GM12878 (cell line): ENCODE measurements around the gene CCL7. TPM values are rescaled to one million over a fixed set of nuclear protein-coding genes. Genes with fewer than 3 reads are reported as not detected.

Experiments used
- NR2C2 ChIP-seq: IDR thresholded peaks from 2 replicates; pipeline ENCODE4 v1.6.1; 2011; ENCODE audit warnings: borderline replicate concordance, low read depth; ENCODE audit not compliant: control insufficient read depth, insufficient read length
- TARDBP ChIP-seq: IDR thresholded peaks from 2 replicates; pipeline ENCODE4 v1.6.1; 2016; ENCODE audit warnings: borderline replicate concordance
- ZNF217 ChIP-seq: fragments of 450-650 bp; IDR thresholded peaks from 2 replicates; pipeline ENCODE4 v1.6.1; 2017; ENCODE audit warnings: antibody characterized with exemption, mild to moderate bottlenecking
- polyA plus RNA-seq, 11 experiments: library from polyadenylated mRNA; depleted of rRNA in 4 of 11; unstranded in 6 of 11; stranded (reverse) in 5 of 11; fragments of >200 nt; fragmentation: Nextera tagmentation in 4 of 11; fragmentation: Illumina TruSeq in 1 of 11; extraction: Ambion mirVana in 4 of 11; extraction: Trizol in 1 of 11; gene quantifications; 1 replicate in 1 of 11; 2 replicates in 10 of 11; pipeline versions ENCODE4 v1.2.1 to v1.2.3, GENCODE V29; 2011 to 2016; ENCODE audit warnings: inconsistent platforms in 2 of 11, missing spikeins in 2 of 11, low read depth in 1 of 11
- total RNA-seq, 4 experiments: library from RNA; depleted of rRNA in 3 of 4; stranded (reverse); fragments of >200 nt in 3 of 4; fragmentation: Illumina TruSeq in 1 of 4; extraction: Trizol in 1 of 4; gene quantifications; 2 replicates each; pipeline versions ENCODE4 v1.2.1 to v1.2.3, GENCODE V29; 2013 to 2021
- TF ChIP-seq, protein P1 (sequence below): fragments of 450-650 bp; formaldehyde crosslinking; IDR thresholded peaks from 2 replicates; pipeline ENCODE4 v1.5.0; 2022; ENCODE audit warnings: mild to moderate bottlenecking, missing genetic modification characterization
- TF ChIP-seq, protein P2 (sequence below): IDR thresholded peaks from 2 replicates; pipeline ENCODE4 v1.6.1; 2012; ENCODE audit warnings: low read depth, low read length, improper control_type of control experiment
- TF ChIP-seq, protein P3 (sequence below): IDR thresholded peaks from 2 replicates; pipeline ENCODE4 v1.6.1; 2011; ENCODE audit warnings: borderline replicate concordance, low read depth, mild to moderate bottlenecking, moderate library complexity, low read length; ENCODE audit not compliant: insufficient read depth, poor library complexity, severe bottlenecking

Gene CCL7
- total and polyA plus RNA-seq, 10 of the 15 experiments (the other 5 are each of a cell fraction or from before 2014, with no cell fraction given): not detected

DNA sequence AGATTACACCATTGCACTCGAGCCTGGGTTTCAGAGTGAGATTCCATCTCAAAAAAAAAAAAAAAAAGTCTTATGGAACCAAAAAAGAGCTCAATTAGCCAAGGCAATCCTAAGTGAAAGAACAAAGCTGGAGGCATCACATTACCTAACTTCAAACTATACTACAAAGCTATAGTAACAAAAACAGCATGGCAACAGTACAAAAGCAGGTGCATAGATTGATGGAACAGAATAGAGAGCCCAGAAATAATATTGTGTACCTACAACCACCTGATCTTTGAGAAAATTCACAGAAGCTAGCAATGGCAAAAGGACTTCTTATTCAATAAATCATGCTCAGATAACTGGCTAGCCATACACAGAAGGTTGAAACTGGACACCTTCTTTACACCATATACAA lies 39.7 kb upstream of the CCL7 start (continued):
- TF ChIP-seq, protein P1, sequence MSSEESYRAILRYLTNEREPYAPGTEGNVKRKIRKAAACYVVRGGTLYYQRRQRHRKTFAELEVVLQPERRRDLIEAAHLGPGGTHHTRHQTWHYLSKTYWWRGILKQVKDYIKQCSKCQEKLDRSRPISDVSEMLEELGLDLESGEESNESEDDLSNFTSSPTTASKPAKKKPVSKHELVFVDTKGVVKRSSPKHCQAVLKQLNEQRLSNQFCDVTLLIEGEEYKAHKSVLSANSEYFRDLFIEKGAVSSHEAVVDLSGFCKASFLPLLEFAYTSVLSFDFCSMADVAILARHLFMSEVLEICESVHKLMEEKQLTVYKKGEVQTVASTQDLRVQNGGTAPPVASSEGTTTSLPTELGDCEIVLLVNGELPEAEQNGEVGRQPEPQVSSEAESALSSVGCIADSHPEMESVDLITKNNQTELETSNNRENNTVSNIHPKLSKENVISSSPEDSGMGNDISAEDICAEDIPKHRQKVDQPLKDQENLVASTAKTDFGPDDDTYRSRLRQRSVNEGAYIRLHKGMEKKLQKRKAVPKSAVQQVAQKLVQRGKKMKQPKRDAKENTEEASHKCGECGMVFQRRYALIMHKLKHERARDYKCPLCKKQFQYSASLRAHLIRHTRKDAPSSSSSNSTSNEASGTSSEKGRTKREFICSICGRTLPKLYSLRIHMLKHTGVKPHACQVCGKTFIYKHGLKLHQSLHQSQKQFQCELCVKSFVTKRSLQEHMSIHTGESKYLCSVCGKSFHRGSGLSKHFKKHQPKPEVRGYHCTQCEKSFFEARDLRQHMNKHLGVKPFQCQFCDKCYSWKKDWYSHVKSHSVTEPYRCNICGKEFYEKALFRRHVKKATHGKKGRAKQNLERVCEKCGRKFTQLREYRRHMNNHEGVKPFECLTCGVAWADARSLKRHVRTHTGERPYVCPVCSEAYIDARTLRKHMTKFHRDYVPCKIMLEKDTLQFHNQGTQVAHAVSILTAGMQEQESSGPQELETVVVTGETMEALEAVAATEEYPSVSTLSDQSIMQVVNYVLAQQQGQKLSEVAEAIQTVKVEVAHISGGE (CRISPR knock-in tag): no peak
- TF ChIP-seq ZNF217 (no peak), TARDBP (no peak), NR2C2 (no peak)
- TF ChIP-seq, protein P2, sequence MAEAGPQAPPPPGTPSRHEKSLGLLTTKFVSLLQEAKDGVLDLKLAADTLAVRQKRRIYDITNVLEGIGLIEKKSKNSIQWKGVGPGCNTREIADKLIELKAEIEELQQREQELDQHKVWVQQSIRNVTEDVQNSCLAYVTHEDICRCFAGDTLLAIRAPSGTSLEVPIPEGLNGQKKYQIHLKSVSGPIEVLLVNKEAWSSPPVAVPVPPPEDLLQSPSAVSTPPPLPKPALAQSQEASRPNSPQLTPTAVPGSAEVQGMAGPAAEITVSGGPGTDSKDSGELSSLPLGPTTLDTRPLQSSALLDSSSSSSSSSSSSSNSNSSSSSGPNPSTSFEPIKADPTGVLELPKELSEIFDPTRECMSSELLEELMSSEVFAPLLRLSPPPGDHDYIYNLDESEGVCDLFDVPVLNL: no peak
- TF ChIP-seq, protein P3, sequence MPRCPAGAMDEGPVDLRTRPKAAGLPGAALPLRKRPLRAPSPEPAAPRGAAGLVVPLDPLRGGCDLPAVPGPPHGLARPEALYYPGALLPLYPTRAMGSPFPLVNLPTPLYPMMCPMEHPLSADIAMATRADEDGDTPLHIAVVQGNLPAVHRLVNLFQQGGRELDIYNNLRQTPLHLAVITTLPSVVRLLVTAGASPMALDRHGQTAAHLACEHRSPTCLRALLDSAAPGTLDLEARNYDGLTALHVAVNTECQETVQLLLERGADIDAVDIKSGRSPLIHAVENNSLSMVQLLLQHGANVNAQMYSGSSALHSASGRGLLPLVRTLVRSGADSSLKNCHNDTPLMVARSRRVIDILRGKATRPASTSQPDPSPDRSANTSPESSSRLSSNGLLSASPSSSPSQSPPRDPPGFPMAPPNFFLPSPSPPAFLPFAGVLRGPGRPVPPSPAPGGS: no peak
